ENCODE results near the gene P2RY2.

P2RY2 gene

DNA sequence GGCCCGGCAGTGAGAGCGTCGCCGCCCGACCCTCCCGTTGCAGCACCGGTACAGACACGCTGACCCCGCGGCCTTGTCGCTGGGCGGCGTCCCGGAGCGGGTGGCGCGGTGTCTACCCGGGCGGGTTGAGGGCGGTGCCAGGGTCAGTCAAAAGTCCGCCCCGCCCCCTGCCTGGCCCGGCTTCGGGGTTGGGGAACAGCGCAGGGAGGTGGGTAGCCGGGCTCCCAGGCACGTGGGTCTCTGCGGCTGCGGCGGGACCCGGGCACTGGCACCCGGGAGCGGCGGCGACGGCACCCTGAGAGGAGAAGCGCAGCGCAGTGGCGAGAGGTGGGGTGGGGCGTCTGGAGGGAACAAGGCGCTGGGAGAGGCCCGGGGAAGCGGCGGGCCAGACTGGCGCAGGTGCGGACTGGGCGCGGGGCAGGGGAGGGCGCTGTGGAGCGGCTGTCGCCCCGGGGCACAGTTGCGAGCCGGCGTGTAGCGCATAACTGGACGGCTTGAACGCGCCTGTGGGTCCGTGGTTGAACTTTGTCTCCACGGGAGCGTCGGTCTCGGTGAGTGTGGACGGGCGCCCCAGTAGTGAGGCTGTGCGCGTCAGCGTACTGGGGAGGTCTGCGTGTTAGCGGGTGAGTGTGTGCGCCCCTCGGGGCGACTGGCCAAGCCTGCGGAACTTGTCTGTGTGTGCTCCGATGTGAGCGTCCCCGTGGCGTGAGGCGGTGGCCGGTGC, at the start of gene P2RY2:
Gene P2RY2 (plus strand): TSS at position 176 of the 724 bp plus-strand sequence. CDS start 15,879 bp downstream, outside the sequence.
- no peak for DNase-seq (ENCODE audit: low read depth, low spot score)

- no peak for DNase-seq (ENCODE audit: low read depth, low spot score)
These were observed 49.0 kb upstream of the P2RY2 start for GRCh38 chr11:73168925-73169579.

DNA sequence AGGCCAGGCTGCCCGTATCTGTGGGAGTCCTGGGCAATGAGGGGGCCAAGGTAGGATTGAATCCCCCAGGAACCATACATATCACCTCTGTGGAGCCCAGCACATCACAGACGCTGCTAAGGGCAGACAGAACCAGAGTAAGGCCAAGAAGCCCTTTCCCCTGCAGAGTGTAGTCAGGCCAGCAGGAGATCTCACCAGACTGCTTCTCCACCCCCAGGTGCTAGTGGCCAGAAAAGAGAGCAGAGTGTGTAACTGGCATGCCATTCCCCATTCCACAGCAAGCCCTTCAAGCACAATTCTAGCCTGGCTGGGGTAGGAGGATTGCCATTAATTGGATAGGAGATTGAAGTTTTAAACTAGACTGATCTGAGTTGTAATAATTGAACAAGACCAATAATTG, 47.9 kb upstream of the P2RY2 start:
- no peak for DNase-seq (ENCODE audit: low read depth, low spot score)

DNA sequence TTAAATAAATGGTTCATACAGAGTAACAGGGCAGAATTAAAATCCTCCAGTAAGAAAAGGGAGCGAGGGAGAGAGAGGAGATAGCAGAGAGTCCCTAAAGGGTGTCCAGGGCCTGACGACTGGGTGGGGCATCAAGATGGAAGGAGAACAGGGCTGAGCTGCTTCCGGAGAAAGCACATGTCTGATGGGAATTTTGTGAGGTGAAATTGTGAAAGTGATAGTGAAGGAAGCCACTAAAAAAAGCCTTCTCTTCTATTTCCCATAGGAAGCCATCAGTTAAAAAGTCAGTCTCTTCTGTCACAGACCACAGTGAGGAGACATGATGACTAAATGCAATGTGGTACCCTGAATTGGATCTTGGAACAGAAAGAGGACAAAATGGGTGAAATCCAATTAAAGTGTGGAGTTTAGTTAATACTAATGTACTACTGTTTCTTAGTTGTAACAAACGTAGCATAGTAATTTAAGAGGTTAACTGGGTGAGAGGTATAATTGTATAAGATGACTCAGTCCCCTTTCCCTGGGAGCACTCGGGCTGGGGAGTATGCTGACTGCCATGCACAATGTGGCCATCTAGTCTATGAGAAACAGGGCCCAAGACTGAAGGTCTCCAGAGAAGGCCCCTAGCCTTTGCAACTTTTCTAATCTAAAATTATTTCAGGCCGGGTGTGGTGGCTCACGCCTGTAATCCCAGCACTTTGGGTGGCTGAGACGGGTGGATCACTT, 46.5 kb upstream of the P2RY2 start:
- no peak for DNase-seq (ENCODE audit: low read depth, low spot score)

GRCh38 chr11:73172992-73173656, 45.0 kb upstream of the P2RY2 start:
- no peak for DNase-seq (ENCODE audit: low read depth, low spot score)

- no peak for DNase-seq (ENCODE audit: low read depth, low spot score)
These were observed 44.2 kb upstream of the P2RY2 start for GRCh38 chr11:73173755-73174494.

GRCh38 chr11:73174495-73174791, 43.6 kb upstream of the P2RY2 start:
- DNase-seq (ENCODE audit: low read depth, low spot score): no peak

DNA sequence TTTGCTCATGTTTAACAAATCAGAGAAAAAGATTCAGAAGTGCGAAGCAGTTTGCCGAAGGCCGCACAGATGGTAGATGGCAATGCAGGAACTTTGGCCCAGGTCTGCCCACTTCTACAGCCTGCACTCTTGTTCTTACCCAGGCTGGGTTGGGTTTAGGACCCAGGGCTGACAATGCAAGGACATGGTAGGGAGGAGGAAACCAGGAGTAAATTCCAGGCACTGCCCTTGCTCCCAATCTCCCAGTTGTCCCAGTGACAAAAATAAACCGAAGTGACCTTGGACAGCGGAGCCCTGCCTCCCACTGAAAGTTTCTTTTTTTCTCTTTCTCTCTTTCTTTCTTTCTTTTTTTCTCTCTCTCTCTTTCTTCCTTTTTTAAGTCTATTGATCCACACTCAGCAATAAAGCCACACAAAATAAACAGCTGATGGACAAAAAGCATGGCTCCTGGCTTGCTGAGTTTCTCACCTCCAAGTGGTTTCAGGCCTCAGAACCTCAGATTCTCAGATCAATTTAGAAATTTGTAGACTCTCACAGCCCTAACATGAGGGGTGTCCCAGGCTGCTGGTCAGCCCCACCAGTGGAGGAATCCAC, 42.4 kb upstream of the P2RY2 start:
- DNase-seq (ENCODE audit: low read depth, low spot score): no peak

- DNase-seq (ENCODE audit: low read depth, low spot score): no peak
These were observed 41.8 kb upstream of the P2RY2 start for GRCh38 chr11:73176145-73176873.

- DNase-seq (ENCODE audit: low read depth, low spot score): no peak
These were observed 41.3 kb upstream of the P2RY2 start for GRCh38 chr11:73176874-73177155.

DNA sequence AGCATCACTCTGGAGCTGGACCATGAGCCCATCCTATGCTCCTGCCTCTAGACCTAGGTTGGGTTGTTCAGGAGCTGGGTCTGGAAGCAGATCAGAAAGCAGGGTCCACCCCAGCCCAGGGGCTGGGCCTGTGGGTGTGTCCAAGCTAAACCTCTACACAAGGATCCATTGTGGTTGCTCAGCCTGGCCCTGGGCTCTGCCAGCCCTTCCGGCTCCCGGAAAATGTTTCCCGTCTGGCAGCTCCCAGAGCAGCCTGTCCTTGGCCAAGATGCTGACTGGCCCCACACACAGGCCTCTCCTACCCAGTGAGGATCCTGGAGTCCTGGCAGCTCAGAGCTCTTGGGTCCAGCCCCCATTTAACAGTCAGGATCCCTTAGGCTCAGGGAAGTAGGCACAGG, 40.7 kb upstream of the P2RY2 start:
- DNase-seq (ENCODE audit: low read depth, low spot score): no peak

- peak; percentile 49 for DNase-seq (ENCODE audit: low read depth, low spot score)
These were observed 40.1 kb upstream of the P2RY2 start for GRCh38 chr11:73177778-73178539.

- no peak for DNase-seq (ENCODE audit: low read depth, low spot score)
These were observed 39.4 kb upstream of the P2RY2 start for GRCh38 chr11:73178681-73179080.

GRCh38 chr11:73182824-73183321, 35.2 kb upstream of the P2RY2 start:
- no peak for DNase-seq (ENCODE audit: low read depth, low spot score)

- no peak for DNase-seq (ENCODE audit: low read depth, low spot score)
These were observed 33.0 kb upstream of the P2RY2 start for GRCh38 chr11:73184953-73185671.

- no peak for DNase-seq (ENCODE audit: low read depth, low spot score)
These were observed 32.3 kb upstream of the P2RY2 start for GRCh38 chr11:73185680-73186293.

GRCh38 chr11:73186294-73186850, 31.7 kb upstream of the P2RY2 start:
- no peak for DNase-seq (ENCODE audit: low read depth, low spot score)

DNA sequence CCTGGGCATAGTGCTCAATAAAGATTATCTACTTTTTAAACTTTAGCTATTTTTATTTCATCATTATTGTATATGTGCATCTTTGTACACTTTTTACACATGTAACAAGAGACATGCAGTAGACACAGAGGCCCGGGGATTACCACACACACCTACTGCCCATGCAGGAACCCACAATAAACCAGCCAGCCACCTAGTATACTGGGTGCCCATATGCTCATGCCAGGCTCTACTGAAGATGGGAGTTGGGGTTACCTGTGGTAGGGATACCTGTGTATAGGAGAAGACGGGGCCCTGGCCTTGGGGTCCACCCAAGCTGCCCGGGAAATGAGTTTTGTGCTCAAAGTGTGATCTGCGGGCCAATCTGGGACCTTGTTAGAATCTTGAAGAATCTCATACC, 31.2 kb upstream of the P2RY2 start:
- no peak for DNase-seq (ENCODE audit: low read depth, low spot score)
